SK-N-SH (cell line): Measurements from ENCODE around the gene PPA1.

Source experiments
- EP300 ChIP-seq, 2 experiments: IDR thresholded peaks; 2 replicates each; pipeline versions ENCODE4 v1.4.0 to v1.6.1; 2012; ENCODE audit warnings: borderline replicate concordance in 1 of 2, low read depth in 1 of 2, low read length in 1 of 2
- RAD21 ChIP-seq: IDR thresholded peaks from 2 replicates; pipeline ENCODE4 v1.6.1; 2012; ENCODE audit warnings: mild to moderate bottlenecking, low read length
- TAF1 ChIP-seq: IDR thresholded peaks from 2 replicates; pipeline ENCODE4 v1.6.1; 2012; ENCODE audit warnings: low read depth, mild to moderate bottlenecking, low read length, moderate library complexity, borderline replicate concordance

- TF ChIP-seq EP300 (IDR thresholded peaks at IDR 0.05; ENCODE audit: borderline replicate concordance in 1 of 2, low read depth in 1 of 2, low read length in 1 of 2): no peak
- TF ChIP-seq TAF1: no peak
- TF ChIP-seq RAD21: no peak
Measured at GRCh38 chr10:70162151-70162891, 70.9 kb downstream of the PPA1 start.
